ENCODE measurements around the gene SNX20. TPM values are rescaled to one million over a fixed set of nuclear protein-coding genes. Genes with fewer than 3 reads are reported as not detected.

The SNX20 gene
- total and polyA plus RNA-seq, 2 of the 4 experiments (the other 2 are of a cell fraction) = not detected

GRCh38 chr16:50622643-50623369, 58.3 kb downstream of the SNX20 start:
- no TSS peak for BruUV-seq (replicated peaks)
- dilution Hi-C loops (cut with HindIII; ENCODE audit: low sequenced_read_pairs, unreplicated experiment) = no loop called here

More at GRCh38 chr16:50622643-50623369, 58.3 kb downstream of the SNX20 start:
- H3K27me3 ChIP-seq (ENCODE audit: control insufficient read depth, insufficient read depth, low read length) = peaks cover 2% of the 10 kb centered on the region; the same call in 1 of the 2 replicates
- no peaks in the 10 kb centered on the region for H3K79me1 ChIP-seq (ENCODE audit: low read depth in 1 of 2, low read length in 2 of 2)
- H2AK9ac ChIP-seq (replicated peaks; ENCODE audit: low read depth, low read length, poor library complexity) = no peak overlapping the region
- no peak overlapping the region for H2BK15ac ChIP-seq (ENCODE audit: low read depth, low read length)
- ChIA-PET POLR2A (ENCODE audit: unreplicated experiment) (no interaction called here), CTCF (no interaction called here)
- H4K8ac ChIP-seq (ENCODE audit: low read depth in 2 of 2, low read length in 2 of 2) = no peak overlapping the region
- H3K36me3 ChIP-seq (ENCODE audit: control insufficient read depth, insufficient read depth, low read length) = no peaks in the 10 kb centered on the region
- no peak overlapping the region for H3K4ac ChIP-seq (ENCODE audit: low read depth, low read length)
- DNase-seq = no peak
- no peak overlapping the region for H3K56ac ChIP-seq (ENCODE audit: extremely low read depth, insufficient read depth, low read length)
- no peak overlapping the region for H3K4me2 ChIP-seq (ENCODE audit: low read depth, low read length)
- no peak overlapping the region for H3K4me3 ChIP-seq (ENCODE audit: insufficient read depth, low read depth, low read length)
- H4K91ac ChIP-seq (ENCODE audit: insufficient read depth, low read depth, low read length) = no peak overlapping the region
- H3K23ac ChIP-seq (ENCODE audit: low read depth, low read length) = no peak overlapping the region
- 78% methylated on average over 4 of the region's 16 CpGs; no CpG with 5 or more reads in 1 of the 2 experiments for WGBS, 2 experiments (ENCODE audit: extremely low coverage in 2 of 2, insufficient read length in 1 of 2)
- no peak overlapping the region for H2BK5ac ChIP-seq (ENCODE audit: low read depth, low read length, poor library complexity, severe bottlenecking)
- H2AK5ac ChIP-seq (ENCODE audit: low read depth, low read length) = no peak overlapping the region
- H3K9me3 ChIP-seq (ENCODE audit: control insufficient read depth, insufficient read depth, low read length) = no peaks in the 10 kb centered on the region
- H4K5ac ChIP-seq (ENCODE audit: low read depth, low read length) = no peak overlapping the region
- no peak overlapping the region for H3K27ac ChIP-seq (ENCODE audit: insufficient read depth, low read length)
- H3K4me1 ChIP-seq (ENCODE audit: control insufficient read depth, insufficient read depth, low read length) = no peaks in the 10 kb centered on the region
- no peaks in the 10 kb centered on the region for H4K20me1 ChIP-seq (ENCODE audit: insufficient read depth, low read length)
- ATAC-seq (ENCODE audit: low read depth) = no peak
- no peaks in the 10 kb centered on the region for H3K9me1 ChIP-seq (ENCODE audit: insufficient read depth, low read length)
- H3K9ac ChIP-seq (ENCODE audit: low read depth, low read length) = no peak overlapping the region
- in situ Hi-C loops (cut with MboI; ENCODE audit: low sequenced_read_pairs) (no loop called here), intact Hi-C loops (cut with micrococcal nuclease) (no loop called here)
- H3K18ac ChIP-seq (ENCODE audit: low read depth, low read length) = no peak overlapping the region
- no peak overlapping the region for H2BK120ac ChIP-seq (ENCODE audit: low read depth, low read length)
- TF ChIP-seq RCOR1 (IDR thresholded peaks at IDR 0.05; ENCODE audit: insufficient replicate concordance, low read length) (no peak), CHD1 (IDR thresholded peaks at IDR 0.05; ENCODE audit: low read depth, low read length) (no peak), POLR2A (IDR thresholded peaks at IDR 0.05; ENCODE audit: low read depth, low read length) (no peak), ELK1 (IDR thresholded peaks at IDR 0.05; ENCODE audit: borderline replicate concordance, low read depth, low read length) (no peak), CTCF (conservative IDR thresholded peaks at IDR 0.05; ENCODE audit: low read depth, low read length) (no peak), MAZ (IDR thresholded peaks at IDR 0.05; ENCODE audit: borderline replicate concordance, low read depth, low read length) (no peak), USF2 (IDR thresholded peaks at IDR 0.05; ENCODE audit: low read depth, low read length) (no peak), SMC3 (IDR thresholded peaks at IDR 0.05; ENCODE audit: low read depth, low read length) (no peak), CEBPB (IDR thresholded peaks at IDR 0.05; ENCODE audit: low read depth, low read length) (no peak), BHLHE40 (IDR thresholded peaks at IDR 0.05; ENCODE audit: low read depth, low read length) (no peak), FOS (IDR thresholded peaks at IDR 0.05; ENCODE audit: low read depth, low read length) (no peak), RAD21 (IDR thresholded peaks at IDR 0.05; ENCODE audit: low read length) (no peak), NFE2L2 (IDR thresholded peaks at IDR 0.05; ENCODE audit: low read depth, low read length) (no peak), MXI1 (IDR thresholded peaks at IDR 0.05; ENCODE audit: borderline replicate concordance, low read depth, low read length) (no peak), RFX5 (IDR thresholded peaks at IDR 0.05; ENCODE audit: low read depth, low read length) (no peak), MAFK (IDR thresholded peaks at IDR 0.05; ENCODE audit: low read depth, low read length) (no peak)
- H2BK20ac ChIP-seq (ENCODE audit: low read depth, low read length) = no peak overlapping the region
- H2AFZ ChIP-seq (replicated peaks; ENCODE audit: low read length, poor library complexity) = no peak overlapping the region
- H3K14ac ChIP-seq (replicated peaks; ENCODE audit: low read depth, low read length) = no peak overlapping the region

All from IMR-90 (cell line).